GM19023 (cell line): ENCODE data around the gene HIPK4.
"Not testable (repeated sequence)": the region's sequence is repeated elsewhere in the genome, so short reads cannot be mapped to it uniquely, and the experiment has no call there.

Source experiments
- ATAC-seq: cut with Tn5 transposase; IDR thresholded peaks from one replicate; pipeline ENCODE4 v1.9.1; 2021; ENCODE audit warnings: mild to moderate bottlenecking, moderate library complexity; ENCODE audit not compliant: unreplicated experiment

Gene HIPK4

DNA sequence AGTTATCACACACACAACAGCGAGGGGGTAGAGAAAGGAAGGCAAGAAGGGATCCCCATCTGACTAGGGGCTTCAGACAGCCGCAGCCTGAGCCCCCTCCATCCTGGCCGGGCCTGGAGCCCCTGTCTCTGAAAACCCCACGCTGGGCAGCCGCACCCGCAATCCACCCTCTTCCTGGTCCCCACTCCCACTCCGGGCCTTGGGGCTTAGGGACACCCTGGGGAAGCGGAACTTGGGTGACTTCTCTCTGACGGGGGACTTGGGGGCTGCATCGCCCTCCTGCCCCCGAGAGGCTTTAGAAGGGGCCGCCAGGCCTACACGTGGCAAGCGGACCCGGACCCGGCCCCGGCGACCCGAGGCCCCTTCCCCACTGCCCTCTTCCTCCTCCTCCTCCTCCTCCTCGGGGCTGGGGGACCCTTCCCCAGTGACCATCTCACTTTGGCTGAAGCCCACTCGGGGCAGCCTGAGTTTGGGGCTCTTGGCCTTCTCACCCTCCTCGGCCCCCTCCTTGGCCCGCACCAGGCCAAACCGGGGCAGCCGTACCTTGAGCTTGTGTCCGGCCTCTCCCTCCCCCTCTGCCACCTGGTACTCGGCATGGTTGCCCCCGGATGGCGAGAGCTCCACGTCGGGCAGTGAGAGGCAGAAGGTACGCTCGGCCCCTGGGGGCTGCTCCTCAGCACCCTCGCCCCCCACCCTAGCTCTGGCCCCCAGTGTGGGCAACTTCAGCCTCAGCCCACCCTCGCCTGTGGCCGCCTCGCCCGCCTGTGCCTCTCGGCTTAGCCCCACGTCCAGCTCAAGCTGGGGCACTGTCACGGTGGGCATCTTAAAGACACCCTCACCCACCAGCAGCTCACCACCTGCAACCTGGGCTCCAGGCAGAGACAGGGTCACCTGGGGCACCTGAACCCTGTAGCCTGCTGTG, 4.2 kb upstream of the HIPK4 start:
- ATAC-seq, result no peak

DNA sequence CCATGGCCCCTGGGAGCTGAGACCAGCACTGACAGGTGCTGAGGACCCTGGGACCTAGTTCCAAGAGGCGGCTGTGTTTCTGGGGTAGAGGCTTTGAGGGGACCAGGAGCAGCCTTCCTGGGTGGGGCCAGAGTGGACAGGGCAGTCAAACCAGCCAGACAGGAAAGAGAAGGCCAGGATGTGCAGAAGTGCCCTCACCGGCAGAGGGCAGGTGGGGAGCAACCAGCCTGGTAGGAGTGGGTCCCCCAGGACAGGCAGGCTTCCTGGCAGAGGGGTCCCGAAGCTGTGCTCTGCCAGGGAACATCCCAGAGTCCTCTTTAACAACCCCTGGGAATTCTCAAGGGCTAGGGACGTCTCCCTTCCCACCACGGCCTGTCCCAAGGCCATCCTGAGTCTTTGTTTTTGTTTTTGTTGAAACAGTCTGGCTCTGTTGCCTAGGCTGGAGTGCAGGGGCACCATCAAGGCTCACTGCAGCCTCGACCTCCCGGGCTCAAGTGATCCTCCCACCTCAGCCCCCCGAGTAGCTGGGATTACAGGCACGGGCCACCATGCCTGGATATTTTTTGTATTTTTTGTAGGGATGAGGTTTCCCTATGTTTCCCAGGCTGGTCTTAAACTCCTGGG, 3.0 kb upstream of the HIPK4 start:
- ATAC-seq, result no peak

DNA sequence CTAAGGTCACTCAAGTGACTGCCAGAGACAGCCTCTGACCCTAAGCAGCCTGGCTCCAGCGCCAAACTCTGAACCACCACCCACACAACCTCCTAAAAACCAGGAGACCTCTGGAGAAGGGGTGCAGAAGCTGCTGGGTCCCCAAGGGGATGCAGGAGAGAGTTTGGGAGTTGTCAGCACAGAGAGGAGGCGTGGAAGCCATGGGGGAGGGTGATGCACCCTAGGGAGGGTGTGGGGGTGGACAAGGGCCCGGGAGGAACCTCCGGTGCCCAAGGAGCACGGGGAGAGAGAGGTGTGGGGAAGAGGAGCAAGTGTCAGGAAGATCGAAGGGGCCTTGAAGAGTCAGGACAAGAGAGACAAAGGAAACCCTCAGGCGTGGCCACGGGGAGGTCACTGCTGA, 2.1 kb upstream of the HIPK4 start:
- no peak for ATAC-seq

DNA sequence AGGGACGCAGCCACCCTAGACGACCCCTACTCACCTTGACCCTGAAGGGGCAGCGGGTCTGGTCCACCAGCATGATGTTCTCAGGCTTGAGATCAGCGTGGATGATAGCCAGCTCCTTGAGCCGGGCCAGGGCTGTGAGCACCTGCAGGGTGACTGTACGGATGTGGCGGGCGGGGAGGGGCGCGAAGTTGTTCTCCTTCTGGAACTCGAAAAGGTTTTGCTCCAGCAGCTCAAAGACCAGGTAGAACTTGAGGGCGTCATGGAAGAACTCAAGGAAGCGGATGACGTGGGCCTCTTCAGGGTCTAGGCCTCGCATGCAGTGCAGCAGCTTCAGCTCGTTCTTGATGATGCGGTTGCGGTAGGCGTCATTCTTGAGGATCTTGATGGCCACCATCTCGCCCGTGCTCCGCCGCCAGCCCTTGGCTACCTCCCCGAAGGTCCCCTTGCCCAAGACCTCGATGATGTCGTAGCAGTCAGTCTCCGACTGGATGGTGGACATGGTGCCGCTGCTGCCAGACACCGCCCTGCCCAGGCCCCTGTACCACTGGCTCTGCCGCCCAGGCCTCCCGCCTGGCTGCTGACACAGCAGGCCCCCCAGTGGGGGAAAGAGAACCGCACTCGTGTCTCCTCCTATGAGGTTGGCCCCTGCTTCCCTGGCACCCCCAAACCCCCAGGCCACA, 437 bp downstream of the HIPK4 start:
- no peak for ATAC-seq

DNA sequence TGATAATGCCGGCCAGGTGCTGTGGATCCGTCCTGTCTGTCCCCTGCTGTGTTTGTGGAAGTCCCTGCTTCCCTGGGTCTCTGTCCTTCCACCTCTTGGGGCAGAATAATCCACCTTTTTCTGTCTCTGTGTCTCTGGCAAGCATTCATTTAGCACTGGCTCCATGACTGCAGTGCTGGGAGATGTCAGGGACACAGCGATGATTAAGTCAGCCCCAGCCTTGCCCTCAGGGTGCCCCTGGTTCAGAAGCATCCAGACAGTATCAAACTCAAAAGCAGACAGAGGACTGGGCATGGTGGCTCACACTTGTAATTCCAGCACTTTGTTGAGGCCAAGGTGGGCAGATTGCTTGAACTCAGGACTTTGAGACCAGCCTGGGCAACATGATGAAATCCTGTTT, 1.5 kb downstream of the HIPK4 start:
- ATAC-seq, result no peak

DNA sequence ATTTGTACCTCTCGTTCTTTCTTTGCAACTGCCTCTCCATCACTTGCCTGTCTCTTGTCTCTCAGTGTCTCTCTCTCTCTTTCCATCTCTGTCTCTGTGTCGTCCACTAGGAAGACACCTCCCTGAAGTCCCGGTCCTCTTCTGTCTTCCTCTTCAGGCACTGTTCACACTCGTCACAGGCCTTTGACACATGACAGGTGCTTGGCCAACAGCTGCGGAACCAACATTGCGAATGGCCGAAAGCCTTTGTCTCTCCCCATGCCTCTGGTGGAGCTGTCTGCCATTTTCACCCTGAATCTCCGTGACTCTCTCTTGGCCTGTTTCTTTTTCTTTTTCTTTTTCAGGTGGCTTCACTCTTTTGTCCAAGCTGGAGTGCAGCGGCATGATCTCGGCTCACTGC, 2.8 kb downstream of the HIPK4 start:
- no peak for ATAC-seq

DNA sequence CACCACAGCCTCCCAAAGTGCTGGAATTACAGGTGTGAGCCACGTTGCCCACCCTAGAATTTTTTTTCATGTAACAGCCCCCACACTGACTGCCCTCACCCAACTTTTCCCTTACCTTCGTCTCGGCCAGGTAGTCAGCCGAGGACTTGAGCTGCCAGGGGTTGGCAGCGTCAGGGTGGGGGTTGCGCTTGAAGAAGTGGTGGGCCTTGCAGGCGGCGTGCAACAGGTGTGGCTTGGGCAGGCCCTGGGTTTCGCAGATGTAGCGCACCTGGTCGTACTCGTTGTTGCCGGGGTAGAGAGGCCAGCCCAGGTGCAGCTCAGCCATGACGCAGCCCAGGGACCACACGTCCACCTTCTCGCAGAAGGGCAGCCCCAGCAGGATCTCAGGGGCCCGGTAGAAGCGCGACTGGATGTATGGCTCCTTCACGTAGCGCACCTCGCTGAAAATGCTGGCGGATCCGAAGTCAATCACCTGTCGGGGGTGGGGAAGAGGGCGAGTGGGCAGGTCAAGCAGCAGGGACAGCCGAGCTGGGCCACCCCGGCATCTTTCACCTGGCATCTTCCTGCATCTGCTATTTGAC, 6.2 kb downstream of the HIPK4 start:
- no peak for ATAC-seq

DNA sequence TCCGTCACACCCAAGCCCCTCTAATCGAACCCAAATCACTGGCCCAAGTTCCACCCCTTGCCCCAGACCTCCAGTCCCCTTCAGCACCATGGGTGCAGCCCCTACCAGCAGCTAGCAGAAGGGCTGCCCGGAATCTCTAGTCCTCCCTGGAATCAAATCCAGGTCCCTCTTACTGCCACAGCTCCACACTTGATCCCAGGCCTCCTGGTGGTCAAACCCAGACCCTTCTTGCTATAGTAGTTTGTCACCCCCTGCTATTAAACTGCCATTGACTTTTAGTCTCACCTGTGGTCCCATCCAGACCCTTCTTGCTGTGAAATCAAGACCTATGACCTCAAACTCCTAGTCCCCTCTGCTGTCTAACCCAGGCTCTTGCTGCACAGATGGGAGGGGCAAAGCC, 8.7 kb downstream of the HIPK4 start:
- ATAC-seq, result no peak

DNA sequence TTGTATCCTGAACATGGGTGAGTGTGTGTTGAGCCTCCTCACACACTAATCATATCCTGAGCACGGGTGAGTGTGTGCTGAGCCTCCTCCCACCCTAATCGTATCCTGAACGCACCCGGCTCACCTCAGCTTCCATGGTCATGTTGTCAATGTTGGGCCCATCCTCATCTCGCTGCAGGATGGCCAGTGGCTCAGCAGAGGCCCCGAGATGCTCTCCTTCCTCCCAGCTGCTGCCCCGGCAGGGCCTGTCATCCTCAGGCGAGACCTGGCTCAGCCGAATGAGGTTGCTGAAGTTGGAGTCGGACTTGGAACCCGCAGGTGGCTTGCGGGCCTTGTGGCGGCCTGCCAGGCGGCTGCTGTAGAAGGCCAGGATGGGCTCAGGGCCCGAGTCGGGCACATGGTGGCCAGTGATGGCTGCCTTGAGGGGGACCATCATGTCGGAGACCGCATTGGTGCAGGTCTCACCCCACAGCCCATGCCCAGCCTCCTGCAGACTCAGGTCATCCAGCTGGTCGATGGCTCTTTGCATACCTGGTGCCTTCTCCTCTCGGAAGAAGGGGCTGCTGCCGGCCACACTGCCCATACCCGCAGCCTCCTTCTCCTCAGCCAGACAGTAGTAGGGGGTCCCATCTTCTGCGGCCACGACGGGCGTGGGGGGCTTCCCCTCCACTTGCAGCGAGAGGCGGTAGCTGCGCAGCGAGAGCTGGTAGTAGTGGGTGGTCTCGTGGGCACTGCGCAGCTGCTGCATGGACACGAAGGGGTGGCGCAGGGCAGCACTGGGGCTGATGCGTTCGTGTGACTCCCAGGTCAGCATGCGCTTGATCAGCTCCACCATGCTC, 9.6 kb downstream of the HIPK4 start:
- no peak for ATAC-seq

DNA sequence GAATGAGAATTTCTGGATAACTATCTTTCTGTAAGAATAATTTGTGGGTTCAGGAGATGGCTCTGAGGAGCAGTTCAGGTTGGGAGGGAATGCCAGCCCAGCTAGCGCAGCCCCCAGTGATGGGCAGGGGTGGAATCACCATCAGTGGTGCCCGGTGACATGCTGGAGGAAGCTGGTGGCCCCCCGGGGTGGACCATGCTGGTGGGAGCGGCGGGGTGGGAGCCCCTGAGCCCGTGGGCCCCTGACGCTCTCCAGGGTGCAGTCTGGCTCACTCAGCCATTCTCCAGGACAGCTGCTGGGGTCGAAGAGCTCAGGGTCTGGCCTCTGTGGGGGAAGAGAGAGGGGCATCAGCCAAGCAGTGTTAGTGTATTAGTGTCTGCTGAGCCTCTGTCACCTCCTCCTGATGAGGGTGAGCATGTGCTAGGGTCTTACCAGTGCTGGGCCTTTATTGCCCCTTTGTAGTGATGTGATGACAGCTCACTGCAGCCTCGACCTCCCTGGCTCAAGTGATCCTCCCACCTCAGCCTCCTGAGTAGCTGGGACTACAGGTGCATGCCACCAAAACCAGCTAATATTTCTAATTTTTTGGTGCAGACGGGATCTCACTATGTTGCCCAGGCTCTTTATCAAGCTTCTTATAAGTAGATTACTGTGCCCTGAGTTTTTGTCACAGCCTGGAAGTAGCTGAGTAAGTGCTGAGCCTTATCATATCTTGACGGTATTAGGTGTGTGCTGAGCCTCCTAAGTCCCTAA, 10.4 kb downstream of the HIPK4 start:
- no peak for ATAC-seq

DNA sequence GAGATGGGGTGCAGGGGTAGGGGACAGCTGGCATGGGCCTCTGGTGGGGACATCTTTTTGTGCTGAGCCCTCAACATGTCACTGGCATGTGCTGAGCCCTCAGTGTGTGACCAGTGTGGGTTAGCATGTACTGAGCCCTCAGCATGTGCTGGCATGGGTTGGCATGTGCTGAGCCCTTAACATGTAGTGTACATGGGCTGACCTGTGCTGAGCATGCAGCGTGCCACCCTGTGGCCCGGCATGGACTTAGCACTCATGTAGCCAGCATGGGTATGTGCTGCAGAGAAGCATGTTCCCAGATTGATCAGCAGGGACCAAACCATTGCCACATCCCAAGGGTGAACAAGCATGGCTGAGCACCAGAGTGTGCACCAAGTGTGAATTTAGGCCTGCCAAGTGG, 11.5 kb downstream of the HIPK4 start:
- ATAC-seq, result no peak

DNA sequence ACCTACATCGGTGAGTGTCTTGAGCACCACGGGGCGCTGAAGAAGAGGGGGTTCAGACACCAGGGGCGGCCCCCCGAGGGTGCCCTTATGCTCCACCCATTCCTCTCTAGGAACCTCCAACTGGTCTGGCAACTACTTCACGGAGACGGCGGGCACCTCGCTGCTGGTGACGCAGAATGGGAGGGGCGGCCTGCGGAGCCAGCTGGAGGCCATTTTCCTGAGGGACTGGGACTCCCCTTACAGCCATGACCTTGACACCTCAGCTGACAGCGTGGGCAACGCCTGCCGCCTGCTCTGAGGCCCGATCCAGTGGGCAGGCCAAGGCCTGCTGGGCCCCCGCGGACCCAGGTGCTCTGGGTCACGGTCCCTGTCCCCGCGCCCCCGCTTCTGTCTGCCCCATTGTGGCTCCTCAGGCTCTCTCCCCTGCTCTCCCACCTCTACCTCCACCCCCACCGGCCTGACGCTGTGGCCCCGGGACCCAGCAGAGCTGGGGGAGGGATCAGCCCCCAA, 12.1 kb downstream of the HIPK4 start:
- ATAC-seq, result no peak

DNA sequence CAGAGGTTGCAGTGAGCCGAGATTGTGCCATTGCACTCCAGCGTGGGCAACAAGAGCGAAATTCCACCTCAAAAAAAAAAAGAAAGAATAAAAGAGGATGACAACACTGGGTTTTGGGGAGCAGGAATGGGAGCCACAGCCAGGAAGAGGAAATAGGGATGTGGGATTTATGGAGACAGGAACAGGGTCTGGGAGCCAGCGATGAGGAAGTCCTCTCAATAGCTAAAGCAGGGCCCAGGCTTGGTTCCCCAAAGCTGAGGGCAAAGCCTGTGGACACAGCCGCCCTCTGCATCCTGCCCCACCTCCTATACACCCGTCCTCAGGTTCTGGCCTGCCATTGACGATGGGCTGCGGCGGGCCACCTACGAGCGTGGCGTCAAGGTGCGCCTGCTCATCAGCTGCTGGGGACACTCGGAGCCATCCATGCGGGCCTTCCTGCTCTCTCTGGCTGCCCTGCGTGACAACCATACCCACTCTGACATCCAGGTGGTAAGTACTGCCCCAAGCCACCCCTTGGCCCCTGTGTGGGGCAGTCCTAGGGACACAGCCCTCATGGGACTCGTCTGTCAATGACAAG, 13.6 kb downstream of the HIPK4 start:
- ATAC-seq, result no peak

DNA sequence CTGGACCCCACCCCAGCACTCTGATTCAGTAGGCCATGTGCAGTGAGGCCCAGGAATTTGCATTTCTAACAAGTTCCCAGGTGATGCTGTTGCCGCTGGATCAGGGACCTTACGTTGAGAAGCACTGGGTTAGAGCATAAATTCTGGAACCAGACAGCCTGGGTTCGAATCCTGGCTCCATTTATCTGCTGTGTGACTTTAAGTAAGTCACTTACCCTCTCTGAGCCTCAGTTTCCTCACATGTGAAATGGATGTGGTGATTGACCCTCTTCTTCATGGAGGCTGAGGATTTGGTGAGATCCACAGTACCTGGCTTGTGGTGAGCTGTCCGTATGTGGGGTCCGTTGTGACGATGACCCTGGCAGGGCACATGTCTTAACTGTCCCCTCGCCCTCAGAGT, 15.9 kb downstream of the HIPK4 start:
- no peak for ATAC-seq

DNA sequence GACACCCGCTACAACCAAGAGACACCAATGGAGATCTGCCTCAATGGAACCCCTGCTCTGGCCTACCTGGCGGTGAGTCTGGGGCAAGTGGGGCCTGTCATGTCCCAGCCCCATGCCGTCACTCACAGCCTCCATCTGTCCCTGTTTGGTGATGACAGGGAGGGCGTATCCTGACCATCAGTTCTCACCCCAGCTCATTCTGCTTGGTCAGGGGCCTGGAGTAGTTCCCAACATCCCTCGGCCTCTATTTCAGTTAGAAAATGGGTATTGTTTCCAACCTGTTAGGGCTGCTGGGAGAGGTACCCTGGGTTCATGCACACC, 18.2 kb downstream of the HIPK4 start:
- ATAC-seq, result no peak

DNA sequence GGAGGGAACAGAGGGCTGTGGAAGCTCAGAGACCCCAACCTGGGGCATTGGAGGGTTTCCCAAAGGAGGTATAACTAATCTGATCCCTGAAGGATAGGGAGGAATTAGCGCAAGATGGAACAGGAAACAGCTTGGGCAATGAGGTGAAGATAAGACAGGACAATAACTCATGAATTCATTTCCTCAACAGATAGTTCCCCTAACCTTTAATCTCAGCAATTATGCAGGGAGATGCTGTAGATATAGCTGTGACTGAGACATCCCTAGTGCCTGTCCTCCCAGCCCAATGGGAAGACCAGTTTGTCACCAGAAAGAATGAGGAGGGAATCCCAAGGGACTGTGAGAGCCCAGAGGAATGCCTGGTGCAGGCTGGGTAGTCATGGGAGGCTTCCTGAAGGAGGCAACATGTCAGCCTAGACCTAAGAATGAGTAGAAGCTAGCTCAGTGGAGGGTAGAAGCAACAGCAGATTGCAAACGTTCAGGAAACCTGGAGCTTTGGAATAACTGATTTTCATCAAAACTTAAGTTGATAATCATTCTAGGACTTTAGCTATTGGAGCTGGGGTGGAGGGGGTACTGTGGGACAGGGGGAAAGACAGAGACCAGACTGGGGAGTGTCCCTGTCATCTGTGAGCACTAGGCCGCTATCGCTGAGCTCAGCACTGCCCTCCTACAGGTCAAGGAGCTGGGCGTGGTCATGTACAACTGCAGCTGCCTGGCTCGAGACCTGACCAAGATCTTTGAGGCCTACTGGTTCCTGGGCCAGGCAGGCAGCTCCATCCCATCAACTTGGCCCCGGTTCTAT, 18.8 kb downstream of the HIPK4 start:
- no peak for ATAC-seq

DNA sequence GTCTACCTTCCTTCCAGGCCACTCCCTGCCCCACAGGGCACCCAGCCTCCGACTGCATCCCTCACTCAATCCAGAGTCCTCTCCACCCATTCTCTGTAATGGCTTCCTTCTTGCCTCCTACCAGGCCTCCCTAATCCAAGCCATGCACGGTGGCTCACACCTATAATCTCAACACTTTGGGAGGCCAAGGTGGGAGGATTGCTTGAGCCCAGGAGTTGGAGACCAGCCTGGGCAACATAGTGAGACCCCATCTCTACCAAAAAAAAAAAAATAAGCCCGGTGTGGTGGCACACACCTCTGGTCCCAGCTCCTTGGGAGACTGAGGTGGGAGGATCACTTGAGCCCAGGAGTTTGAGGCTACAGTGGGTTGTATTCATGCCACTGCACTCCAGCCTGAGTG, 19.7 kb downstream of the HIPK4 start:
- ATAC-seq, result not testable (repeated sequence)

DNA sequence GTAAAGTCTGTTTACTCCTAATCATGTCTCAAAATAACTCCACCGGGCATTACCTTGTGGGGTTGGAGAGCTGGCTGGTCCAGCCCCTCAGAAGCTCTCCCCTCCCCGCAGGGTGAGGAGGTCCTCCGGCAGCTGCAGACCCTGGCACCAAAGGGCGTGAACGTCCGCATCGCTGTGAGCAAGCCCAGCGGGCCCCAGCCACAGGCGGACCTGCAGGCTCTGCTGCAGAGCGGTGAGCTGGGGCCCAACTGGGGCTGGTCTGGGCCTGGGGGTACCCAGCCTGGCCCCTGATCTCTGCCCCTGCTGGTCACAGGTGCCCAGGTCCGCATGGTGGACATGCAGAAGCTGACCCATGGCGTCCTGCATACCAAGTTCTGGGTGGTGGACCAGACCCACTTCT, 20.2 kb downstream of the HIPK4 start:
- no peak for ATAC-seq
